GM12878 (cell line): Measurements from ENCODE around the gene ZNF653. TPM values are rescaled to one million over a fixed set of nuclear protein-coding genes. Genes with fewer than 3 reads are reported as not detected.
A peak's percentile ranks its signal among the peaks of the same experiment; 100 is the strongest.

ENCODE experiments used
- DPF2 ChIP-seq: fragments of 450-650 bp; IDR thresholded peaks from 2 replicates; pipeline ENCODE4 v1.6.1; 2017; ENCODE audit warnings: mild to moderate bottlenecking
- ESRRA ChIP-seq: IDR thresholded peaks from 2 replicates; pipeline ENCODE4 v1.6.1; 2012; ENCODE audit warnings: mild to moderate bottlenecking, low read length, improper control_type of control experiment
- FOXM1 ChIP-seq: IDR thresholded peaks from 2 replicates; pipeline ENCODE4 v1.6.1; 2012; ENCODE audit warnings: low read depth, mild to moderate bottlenecking, inconsistent platforms, low read length, moderate library complexity
- IKZF1 ChIP-seq: fragments of 450-650 bp; conservative IDR thresholded peaks from 2 replicates; pipeline ENCODE4 v1.6.1; 2017; ENCODE audit warnings: antibody characterized with exemption, mild to moderate bottlenecking
- JUND ChIP-seq: IDR thresholded peaks from 2 replicates; pipeline ENCODE4 v1.6.1; 2012; ENCODE audit warnings: low read depth, mild to moderate bottlenecking, low read length, improper control_type of control experiment, moderate library complexity
- NBN ChIP-seq: fragments of 450-650 bp; IDR thresholded peaks from 2 replicates; pipeline ENCODE4 v1.6.1; 2016
- RAD21 ChIP-seq: IDR thresholded peaks from 2 replicates; pipeline ENCODE4 v1.6.1; 2011; ENCODE audit warnings: mild to moderate bottlenecking, low read depth, low read length, moderate library complexity; ENCODE audit not compliant: insufficient read depth
- RB1 ChIP-seq: fragments of 450-650 bp; formaldehyde crosslinking; IDR thresholded peaks from 2 replicates; pipeline ENCODE4 v1.6.1; 2017; ENCODE audit warnings: mild to moderate bottlenecking, borderline replicate concordance
- RELA ChIP-seq: fragments of 450-650 bp; IDR thresholded peaks from 2 replicates; pipeline ENCODE4 v1.8.0; 2014; ENCODE audit warnings: borderline replicate concordance; ENCODE audit not compliant: partially characterized antibody
- SPI1 ChIP-seq: IDR thresholded peaks from 2 replicates; pipeline ENCODE4 v1.6.1; 2011; ENCODE audit warnings: low read depth, mild to moderate bottlenecking, low read length, moderate library complexity, borderline replicate concordance; ENCODE audit not compliant: insufficient read depth
- STAT1 ChIP-seq: fragments of 450-650 bp; conservative IDR thresholded peaks from 2 replicates; pipeline ENCODE4 v1.6.1; 2014; ENCODE audit warnings: antibody characterized with exemption, mild to moderate bottlenecking
- ZBTB33 ChIP-seq: fragments of 450-650 bp; IDR thresholded peaks from 2 replicates; pipeline ENCODE4 v1.6.1; 2017; ENCODE audit warnings: mild to moderate bottlenecking
- ZBTB40 ChIP-seq: fragments of 450-650 bp; IDR thresholded peaks from 2 replicates; pipeline ENCODE4 v1.6.1; 2016; ENCODE audit warnings: mild to moderate bottlenecking, moderate library complexity, borderline replicate concordance
- ZNF207 ChIP-seq: fragments of 450-650 bp; IDR thresholded peaks from 2 replicates; pipeline ENCODE4 v1.6.1; 2014; ENCODE audit warnings: antibody characterized with exemption, mild to moderate bottlenecking, borderline replicate concordance
- ZNF687 ChIP-seq: fragments of 450-650 bp; IDR thresholded peaks from 2 replicates; pipeline ENCODE4 v1.6.1; 2017; ENCODE audit warnings: mild to moderate bottlenecking, moderate library complexity
- polyA plus RNA-seq, 11 experiments: library from polyadenylated mRNA; depleted of rRNA in 4 of 11; unstranded in 6 of 11; stranded (reverse) in 5 of 11; fragments of >200 nt; fragmentation: Nextera tagmentation in 4 of 11; fragmentation: Illumina TruSeq in 1 of 11; extraction: Ambion mirVana in 4 of 11; extraction: Trizol in 1 of 11; gene quantifications; 1 replicate in 1 of 11; 2 replicates in 10 of 11; pipeline versions ENCODE4 v1.2.1 to v1.2.3, GENCODE V29; 2011 to 2016; ENCODE audit warnings: inconsistent platforms in 2 of 11, missing spikeins in 2 of 11, low read depth in 1 of 11
- total RNA-seq, 4 experiments: library from RNA; depleted of rRNA in 3 of 4; stranded (reverse); fragments of >200 nt in 3 of 4; fragmentation: Illumina TruSeq in 1 of 4; extraction: Trizol in 1 of 4; gene quantifications; 2 replicates each; pipeline versions ENCODE4 v1.2.1 to v1.2.3, GENCODE V29; 2013 to 2021
- TF ChIP-seq, protein P1 (sequence below): fragments of 450-650 bp; IDR thresholded peaks from 2 replicates; pipeline ENCODE4 v1.6.1; 2017; ENCODE audit warnings: low read depth, mild to moderate bottlenecking, moderate library complexity

ZNF653 gene
- total and polyA plus RNA-seq, 10 of the 15 experiments (the other 5 are each of a cell fraction or from before 2014, with no cell fraction given) = 2.2 to 13.2 (median 6.7) TPM; not detected in 2

DNA sequence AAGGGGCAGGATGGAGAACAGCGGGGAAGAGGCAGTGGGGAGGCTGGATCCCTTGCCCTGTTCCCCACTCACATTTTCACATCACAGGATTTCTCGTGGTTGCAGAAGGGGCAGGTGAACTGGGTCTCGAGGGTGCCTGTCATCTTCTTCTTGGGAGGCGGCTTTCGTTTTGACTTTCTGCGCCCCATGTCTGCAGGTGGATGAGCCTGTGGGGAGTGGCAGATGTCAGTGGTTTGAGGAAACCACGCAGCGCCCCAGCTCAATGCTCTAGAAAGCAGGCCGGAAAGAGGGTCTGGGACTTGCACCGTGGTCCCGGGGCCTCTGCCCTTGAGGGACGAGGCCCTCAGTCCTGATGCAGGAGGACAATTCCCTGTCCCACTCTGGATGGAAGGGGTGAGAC, 48.5 kb upstream of the ZNF653 start (continued):
- peak; percentile 51; the same call in 1 of the 2 replicates for TF ChIP-seq FOXM1
- no peak for TF ChIP-seq ZBTB40
- TF ChIP-seq ZNF207 = no peak
- TF ChIP-seq RAD21 = no peak
- TF ChIP-seq, protein P1, sequence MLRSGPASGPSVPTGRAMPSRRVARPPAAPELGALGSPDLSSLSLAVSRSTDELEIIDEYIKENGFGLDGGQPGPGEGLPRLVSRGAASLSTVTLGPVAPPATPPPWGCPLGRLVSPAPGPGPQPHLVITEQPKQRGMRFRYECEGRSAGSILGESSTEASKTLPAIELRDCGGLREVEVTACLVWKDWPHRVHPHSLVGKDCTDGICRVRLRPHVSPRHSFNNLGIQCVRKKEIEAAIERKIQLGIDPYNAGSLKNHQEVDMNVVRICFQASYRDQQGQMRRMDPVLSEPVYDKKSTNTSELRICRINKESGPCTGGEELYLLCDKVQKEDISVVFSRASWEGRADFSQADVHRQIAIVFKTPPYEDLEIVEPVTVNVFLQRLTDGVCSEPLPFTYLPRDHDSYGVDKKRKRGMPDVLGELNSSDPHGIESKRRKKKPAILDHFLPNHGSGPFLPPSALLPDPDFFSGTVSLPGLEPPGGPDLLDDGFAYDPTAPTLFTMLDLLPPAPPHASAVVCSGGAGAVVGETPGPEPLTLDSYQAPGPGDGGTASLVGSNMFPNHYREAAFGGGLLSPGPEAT = peak; percentile 33; the same call in 1 of the 2 replicates
- TF ChIP-seq RELA = no peak
- peak; percentile 86 for TF ChIP-seq IKZF1
- TF ChIP-seq SPI1 = no peak
- TF ChIP-seq ZBTB33 = no peak
- TF ChIP-seq ZNF687 = 0 out of 2 replicates have a peak, but pooled peaks have one; percentile 33
- peak; percentile 62; the same call in 1 of the 2 replicates for TF ChIP-seq JUND
- TF ChIP-seq STAT1 = no peak
- TF ChIP-seq RB1 = no peak
- peak; percentile 60; the same call in 1 of the 2 replicates for TF ChIP-seq DPF2
- TF ChIP-seq ESRRA = no peak
- peak; percentile 65 for TF ChIP-seq NBN
